Brain pericyte (primary cell): Measurements from ENCODE around the gene IL18RAP.

Experiments
- DNase-seq: peaks from one replicate; pipeline ENCODE4 v3.0.0-alpha.2; 2012; ENCODE audit warnings: low read depth, low spot score

The IL18RAP gene

GRCh38 chr2:102421890-102422759 is 835 bp upstream of the IL18RAP start:
- no peak for DNase-seq

- no peak for DNase-seq
Measured at GRCh38 chr2:102423368-102423767, 408 bp downstream of the IL18RAP start.

GRCh38 chr2:102424754-102425153 is 1.8 kb downstream of the IL18RAP start:
- no peak for DNase-seq

- no peak for DNase-seq
Measured at GRCh38 chr2:102425441-102426132, 2.6 kb downstream of the IL18RAP start.

DNA sequence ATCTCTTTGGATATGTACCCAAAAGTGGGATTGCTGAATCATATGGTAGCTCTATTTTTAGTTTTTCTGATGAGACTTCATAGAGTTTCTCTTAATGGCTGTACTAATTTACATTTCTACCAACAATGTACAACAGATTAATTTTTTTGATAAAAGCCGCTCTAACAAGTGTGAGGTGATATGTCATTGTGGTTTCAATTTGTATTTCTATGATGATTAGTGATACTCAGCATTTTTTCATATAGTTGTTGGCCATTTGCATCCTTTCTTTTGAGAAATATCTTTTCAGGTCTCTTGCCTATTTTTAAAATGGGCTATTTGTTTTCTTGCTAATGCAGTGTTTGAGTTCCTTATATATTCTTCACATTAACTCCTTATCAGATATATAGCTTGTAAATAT is 4.3 kb downstream of the IL18RAP start:
- DNase-seq, result no peak

- no peak for DNase-seq
Measured at GRCh38 chr2:102428573-102428972, 5.6 kb downstream of the IL18RAP start.

GRCh38 chr2:102432386-102432785 is 9.4 kb downstream of the IL18RAP start:
- no peak for DNase-seq

DNA sequence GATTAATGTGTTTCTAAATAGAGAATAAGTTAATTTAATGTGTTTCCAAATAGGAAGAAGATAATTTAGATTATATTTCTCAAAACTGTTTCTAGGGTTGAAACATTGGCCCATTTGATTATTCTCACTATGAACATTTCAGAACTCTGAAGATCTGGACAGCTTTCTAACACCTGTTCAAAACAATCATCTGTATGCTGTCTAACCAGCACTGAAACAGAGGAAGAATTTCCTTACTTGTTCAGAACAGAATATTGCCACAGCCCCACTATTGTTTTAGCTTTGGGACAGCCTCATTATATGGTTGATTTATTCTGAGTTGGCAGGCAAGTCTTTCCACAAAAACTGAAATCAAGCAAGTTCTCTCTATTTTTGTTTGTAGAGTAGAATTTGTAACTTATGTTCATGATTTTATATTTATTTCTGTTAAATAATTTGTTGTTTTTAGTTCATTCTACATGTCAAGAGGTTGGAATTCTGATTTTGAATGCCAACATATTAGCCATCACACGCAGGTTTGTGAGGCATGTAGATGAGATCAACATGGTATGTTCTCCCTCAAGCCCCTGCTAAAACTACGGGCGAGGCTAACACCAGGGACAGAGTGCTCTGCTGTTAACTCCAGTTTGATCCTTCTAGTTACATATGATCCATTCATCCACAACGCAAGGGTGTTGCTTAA is 11.2 kb downstream of the IL18RAP start:
- DNase-seq, result no peak

DNA sequence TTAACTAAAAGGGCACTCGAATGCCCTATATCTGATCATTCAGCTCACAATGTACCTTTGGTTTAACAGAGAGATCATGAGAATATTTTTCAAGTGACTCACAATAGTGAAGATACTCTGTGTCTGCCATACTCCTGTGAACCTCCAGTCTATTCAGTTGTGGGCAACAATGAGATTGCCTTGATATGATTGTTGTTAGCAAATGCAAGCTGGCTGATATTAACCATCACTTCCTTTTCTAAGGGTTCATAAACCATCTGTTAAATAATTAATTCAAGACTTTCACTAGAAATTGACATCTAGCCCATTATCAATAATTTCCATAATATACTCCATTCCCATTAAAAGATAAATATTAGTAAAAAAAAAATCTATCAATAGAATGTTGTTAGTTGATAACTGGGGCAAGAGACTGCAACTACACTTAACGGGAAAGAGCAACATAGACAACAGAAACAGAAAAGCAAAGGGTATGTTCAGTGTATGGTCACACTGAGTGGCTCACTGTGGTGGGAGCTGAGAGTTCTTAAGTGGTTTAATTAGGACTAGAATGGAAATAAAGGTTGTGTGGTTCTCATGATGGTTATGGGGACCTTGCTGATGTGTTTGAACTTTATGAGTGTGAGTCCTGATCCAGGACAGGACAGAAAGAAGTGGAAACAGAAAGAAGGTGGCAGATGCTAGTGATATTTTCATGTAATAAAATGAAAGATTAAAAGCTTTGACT is 11.9 kb downstream of the IL18RAP start:
- no peak for DNase-seq

DNA sequence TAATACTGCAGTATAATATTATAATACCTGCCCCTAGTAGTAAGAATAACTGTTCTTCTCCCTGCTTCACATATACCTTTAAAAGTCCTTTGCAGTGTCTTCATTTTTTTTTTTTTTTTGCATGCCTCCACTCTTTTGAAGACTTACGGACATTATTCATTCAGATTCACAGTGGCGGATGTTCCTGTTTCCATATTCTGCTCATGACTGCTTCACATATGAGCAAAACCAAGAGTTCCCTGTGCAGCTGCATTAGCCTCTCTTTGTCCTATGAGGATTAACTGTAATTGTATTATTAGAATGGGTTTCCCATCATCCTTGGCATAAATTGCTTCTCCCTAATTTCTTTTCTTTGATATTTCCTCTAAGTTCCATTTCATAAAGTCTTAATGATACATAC is 12.8 kb downstream of the IL18RAP start:
- no peak for DNase-seq

GRCh38 chr2:102436323-102436722 is 13.4 kb downstream of the IL18RAP start:
- no peak for DNase-seq

- DNase-seq, result no peak
Measured at GRCh38 chr2:102437122-102437521, 14.2 kb downstream of the IL18RAP start.

- DNase-seq, result no peak
Measured at GRCh38 chr2:102438111-102438510, 15.2 kb downstream of the IL18RAP start.

GRCh38 chr2:102438578-102438977 is 15.6 kb downstream of the IL18RAP start:
- DNase-seq, result no peak

DNA sequence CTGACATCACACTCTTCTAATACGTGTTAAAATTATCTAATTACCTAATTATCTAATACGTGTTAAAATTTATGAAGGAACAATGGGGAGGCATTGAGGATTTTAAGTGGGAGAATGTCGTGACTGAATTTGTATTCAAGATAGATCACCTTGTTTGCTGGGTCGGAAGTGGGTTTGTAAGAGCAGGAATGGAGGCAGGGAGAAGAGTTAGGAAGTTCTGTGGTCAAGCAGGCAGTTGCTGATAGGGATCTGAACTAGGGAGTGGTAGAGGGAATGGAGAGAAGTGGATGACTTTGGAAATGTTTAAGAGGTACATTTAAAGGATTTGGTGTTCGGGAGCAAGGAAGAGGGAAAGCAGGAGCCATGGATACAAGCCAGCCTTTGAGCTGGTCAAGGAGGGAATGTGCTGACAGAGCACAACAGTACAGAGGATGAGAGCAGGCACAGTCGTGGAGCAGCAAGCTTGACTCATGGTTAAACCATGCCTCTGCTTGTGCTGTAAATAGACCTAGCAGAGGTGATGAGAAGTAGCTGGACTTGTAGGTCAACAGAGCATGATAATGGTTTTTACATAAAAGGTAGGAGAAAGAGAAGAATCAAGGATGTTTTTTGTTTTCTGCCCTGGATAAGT is 16.2 kb downstream of the IL18RAP start:
- DNase-seq, result no peak

GRCh38 chr2:102442967-102443828 is 20.2 kb downstream of the IL18RAP start:
- DNase-seq, result no peak

DNA sequence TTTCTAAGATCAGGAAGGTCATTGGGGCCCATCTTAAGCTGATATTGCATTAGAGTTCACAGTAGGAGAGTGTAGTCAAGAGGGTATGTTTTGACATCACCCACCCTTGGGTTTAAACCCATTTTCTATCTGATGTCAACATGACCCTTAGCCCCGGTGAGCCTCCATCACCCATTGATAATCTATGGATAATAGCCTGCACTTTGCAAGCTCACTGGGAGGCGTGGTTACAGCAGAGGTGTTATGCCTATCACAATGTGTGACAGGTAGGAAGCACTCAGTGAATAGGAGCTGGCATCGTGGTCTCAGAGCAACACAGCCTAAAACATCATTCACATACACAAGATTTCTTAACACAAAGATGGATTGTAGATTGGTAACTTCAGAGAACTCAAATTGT is 21.3 kb downstream of the IL18RAP start:
- DNase-seq, result no peak

GRCh38 chr2:102446936-102447335 is 24.0 kb downstream of the IL18RAP start:
- DNase-seq, result no peak

- DNase-seq, result no peak
Measured at GRCh38 chr2:102449370-102449974, 26.5 kb downstream of the IL18RAP start.

DNA sequence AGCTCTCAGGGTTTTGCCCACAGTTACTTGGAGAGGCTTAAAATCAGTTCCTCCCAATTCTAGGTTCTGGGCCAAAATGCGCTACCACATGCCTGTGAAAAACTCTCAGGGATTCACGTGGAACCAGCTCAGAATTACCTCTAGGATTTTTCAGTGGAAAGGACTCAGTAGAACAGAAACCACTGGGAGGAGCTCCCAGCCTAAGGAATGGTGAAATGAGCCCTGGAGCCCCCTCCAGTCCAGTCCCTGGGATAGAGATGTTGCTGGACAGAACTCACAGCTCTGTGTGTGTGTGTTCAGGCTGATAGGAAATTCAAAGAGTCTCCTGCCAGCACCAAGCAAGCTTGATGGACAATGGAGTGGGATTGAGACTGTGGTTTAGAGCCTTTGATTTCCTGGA is 29.0 kb downstream of the IL18RAP start:
- no peak for DNase-seq
